ENCODE data around the gene FGFBP1. TPM values are rescaled to one million over a fixed set of nuclear protein-coding genes. Genes with fewer than 3 reads are reported as not detected.

The FGFBP1 gene
- total and polyA plus RNA-seq, 2 donors (not counting 1 experiment from before 2014, with no cell fraction given) = not detected

DNA sequence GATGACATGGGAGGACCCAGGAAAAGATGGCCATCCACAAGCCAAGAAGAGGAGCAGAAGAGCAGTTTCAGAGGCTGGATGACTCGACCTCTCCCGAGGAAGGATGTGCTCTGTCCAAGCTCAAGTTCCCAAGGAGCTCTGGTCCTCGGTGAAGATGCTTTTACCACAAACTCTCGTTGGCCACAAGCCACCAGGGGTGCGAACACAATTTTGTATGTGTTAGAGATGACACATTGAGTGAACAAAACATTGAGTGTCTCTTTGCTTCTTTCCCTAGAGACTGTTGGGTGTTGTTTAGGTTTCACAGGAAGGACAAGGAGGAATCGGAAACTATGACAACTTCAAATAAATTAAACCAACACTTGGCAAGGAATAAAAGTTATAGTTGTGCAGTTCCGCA is 26.3 kb downstream of the FGFBP1 start:
- peaks cover 9% of the 10 kb centered on the region for H3K27me3 Mint-ChIP-seq
- no peak overlapping the region for H3K27ac ChIP-seq (ENCODE audit: low read length in 2 of 2)
- WGBS (ENCODE audit: insufficient coverage) = 64% methylated on average over 4 of the region's 7 CpGs
- H3K27me3 ChIP-seq (replicated peaks in 1 of 4; ENCODE audit: control extremely low read depth in 1 of 4, control insufficient read depth in 3 of 4, insufficient read depth in 4 of 4, low read length in 3 of 4) = no peaks in the 10 kb centered on the region
- no peak for DNase-seq
- H3K27ac Mint-ChIP-seq = no peak overlapping the region
- TF ChIP-seq EZH2 (IDR thresholded peaks at IDR 0.05; ENCODE audit: borderline replicate concordance, insufficient read depth, low read depth, low read length, poor library complexity, severe bottlenecking) = no peak
- TF ChIP-seq, protein P1, sequence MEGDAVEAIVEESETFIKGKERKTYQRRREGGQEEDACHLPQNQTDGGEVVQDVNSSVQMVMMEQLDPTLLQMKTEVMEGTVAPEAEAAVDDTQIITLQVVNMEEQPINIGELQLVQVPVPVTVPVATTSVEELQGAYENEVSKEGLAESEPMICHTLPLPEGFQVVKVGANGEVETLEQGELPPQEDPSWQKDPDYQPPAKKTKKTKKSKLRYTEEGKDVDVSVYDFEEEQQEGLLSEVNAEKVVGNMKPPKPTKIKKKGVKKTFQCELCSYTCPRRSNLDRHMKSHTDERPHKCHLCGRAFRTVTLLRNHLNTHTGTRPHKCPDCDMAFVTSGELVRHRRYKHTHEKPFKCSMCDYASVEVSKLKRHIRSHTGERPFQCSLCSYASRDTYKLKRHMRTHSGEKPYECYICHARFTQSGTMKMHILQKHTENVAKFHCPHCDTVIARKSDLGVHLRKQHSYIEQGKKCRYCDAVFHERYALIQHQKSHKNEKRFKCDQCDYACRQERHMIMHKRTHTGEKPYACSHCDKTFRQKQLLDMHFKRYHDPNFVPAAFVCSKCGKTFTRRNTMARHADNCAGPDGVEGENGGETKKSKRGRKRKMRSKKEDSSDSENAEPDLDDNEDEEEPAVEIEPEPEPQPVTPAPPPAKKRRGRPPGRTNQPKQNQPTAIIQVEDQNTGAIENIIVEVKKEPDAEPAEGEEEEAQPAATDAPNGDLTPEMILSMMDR (IDR thresholded peaks at IDR 0.05) = no peak
- no peaks in the 10 kb centered on the region for H3K4me1 Mint-ChIP-seq
- no peaks in the 10 kb centered on the region for H3K9me3 Mint-ChIP-seq (ENCODE audit: insufficient read depth)
- H2AFZ ChIP-seq (ENCODE audit: insufficient read depth, low read depth, low read length, poor library complexity, severe bottlenecking) = no peak overlapping the region
- H3K36me3 ChIP-seq (replicated peaks in 1 of 2; ENCODE audit: control extremely low read depth in 1 of 2, control insufficient read depth in 1 of 2, extremely low read depth in 1 of 2, insufficient read depth in 2 of 2, low read length in 1 of 2) = no peaks in the 10 kb centered on the region
- intact Hi-C loops (cut with micrococcal nuclease) = no loop called here
- H3K4me1 ChIP-seq (ENCODE audit: control insufficient read depth in 2 of 2, insufficient read depth in 2 of 2, low read length in 2 of 2) = no peaks in the 10 kb centered on the region
- ChIA-PET CTCF (no interaction called here), POLR2A (no interaction called here)
- H3K4me3 ChIP-seq (ENCODE audit: control extremely low read depth in 1 of 5, extremely low read depth in 1 of 5, insufficient read depth in 1 of 5, low read depth in 2 of 5, low read length in 4 of 5) = no peak overlapping the region
- no peaks in the 10 kb centered on the region for H4K20me1 ChIP-seq (ENCODE audit: control insufficient read depth, insufficient read depth, low read length, poor library complexity, severe bottlenecking)
- H3K79me2 ChIP-seq (ENCODE audit: control insufficient read depth, insufficient read depth, low read length) = no peaks in the 10 kb centered on the region
- H3K4me3 Mint-ChIP-seq = no peak overlapping the region
- H3K9ac ChIP-seq (ENCODE audit: low read length) = no peak overlapping the region
- H3K9me3 ChIP-seq (ENCODE audit: control extremely low read depth in 1 of 3, control insufficient read depth in 2 of 3, insufficient read depth in 1 of 3, low read length in 2 of 3) = no peaks in the 10 kb centered on the region
- no peak for ATAC-seq (ENCODE audit: low read depth)
- H3K4me2 ChIP-seq (replicated peaks; ENCODE audit: low read depth, low read length, poor library complexity, severe bottlenecking) = no peak overlapping the region

DNA sequence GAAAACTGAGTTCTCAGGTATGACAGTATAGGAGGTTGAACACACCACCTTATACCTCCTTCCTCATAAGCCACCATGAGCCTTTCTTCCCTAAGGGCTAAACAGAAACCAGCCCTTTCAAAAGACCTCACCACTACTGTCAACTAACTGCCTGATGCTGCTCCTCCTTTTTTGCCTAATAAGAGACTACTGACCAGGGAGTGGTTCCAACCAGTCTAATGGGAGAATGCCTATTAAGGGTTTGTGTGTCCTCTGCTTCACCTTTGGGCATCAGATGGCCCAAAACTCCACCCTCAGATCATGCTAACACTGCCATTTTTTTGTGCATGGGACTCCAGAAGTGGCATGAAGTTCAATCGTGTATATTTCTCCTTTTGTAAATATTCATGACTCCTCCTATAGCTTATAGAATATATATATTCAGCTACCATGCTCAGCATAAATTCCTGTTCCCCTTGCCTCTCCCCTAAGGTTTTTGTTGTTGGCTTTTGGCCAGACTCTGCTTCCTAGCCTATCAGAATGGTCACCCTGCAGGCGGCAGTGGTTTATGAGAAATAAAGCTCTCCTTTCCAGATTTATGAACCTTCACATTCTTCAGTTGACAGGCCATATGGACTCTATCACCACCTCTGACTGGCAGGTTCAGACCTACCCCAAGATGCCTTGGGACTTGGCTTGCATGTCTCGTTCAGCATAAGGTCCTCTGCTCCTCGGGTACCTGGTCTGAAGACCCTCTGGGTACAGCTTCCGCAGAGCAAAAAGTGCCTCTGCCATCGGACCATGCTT is 28.2 kb downstream of the FGFBP1 start:
- Mint-ChIP-seq H3K4me3 (no peak overlapping the region), H3K27me3 (peaks cover 9% of the 10 kb centered on the region), H3K9me3 (ENCODE audit: insufficient read depth) (no peaks in the 10 kb centered on the region), H3K27ac (no peak overlapping the region), H3K4me1 (no peaks in the 10 kb centered on the region)
- 86% methylated on average over 4 of the region's 6 CpGs for WGBS (ENCODE audit: insufficient coverage)
- no peaks in the 10 kb centered on the region for H3K79me2 ChIP-seq (ENCODE audit: control insufficient read depth, insufficient read depth, low read length)
- H3K4me1 ChIP-seq (ENCODE audit: control insufficient read depth in 2 of 2, insufficient read depth in 2 of 2, low read length in 2 of 2) = no peaks in the 10 kb centered on the region
- no peak for TF ChIP-seq EZH2 (IDR thresholded peaks at IDR 0.05; ENCODE audit: borderline replicate concordance, insufficient read depth, low read depth, low read length, poor library complexity, severe bottlenecking)
- TF ChIP-seq, protein P1 (IDR thresholded peaks at IDR 0.05) = no peak
- no peak for DNase-seq
- H3K9ac ChIP-seq (ENCODE audit: low read length) = no peak overlapping the region
- no peaks in the 10 kb centered on the region for H3K36me3 ChIP-seq (replicated peaks in 1 of 2; ENCODE audit: control extremely low read depth in 1 of 2, control insufficient read depth in 1 of 2, extremely low read depth in 1 of 2, insufficient read depth in 2 of 2, low read length in 1 of 2)
- H3K4me3 ChIP-seq (ENCODE audit: control extremely low read depth in 1 of 5, extremely low read depth in 1 of 5, insufficient read depth in 1 of 5, low read depth in 2 of 5, low read length in 4 of 5) = no peak overlapping the region
- H3K27me3 ChIP-seq (replicated peaks in 1 of 4; ENCODE audit: control extremely low read depth in 1 of 4, control insufficient read depth in 3 of 4, insufficient read depth in 4 of 4, low read length in 3 of 4) = peaks cover 0 to 4% (median 0%) of the 10 kb centered on the region in 4 experiments
- intact Hi-C loops (cut with micrococcal nuclease) = no loop called here
- CTCF ChIA-PET = no interaction called here
- POLR2A ChIA-PET = no interaction called here
- no peak overlapping the region for H3K27ac ChIP-seq (ENCODE audit: low read length in 2 of 2)
- peaks cover 0 to 5% (median 0%) of the 10 kb centered on the region in 3 donors for H3K9me3 ChIP-seq (ENCODE audit: control extremely low read depth in 1 of 3, control insufficient read depth in 2 of 3, insufficient read depth in 1 of 3, low read length in 2 of 3)
- no peak overlapping the region for H3K4me2 ChIP-seq (replicated peaks; ENCODE audit: low read depth, low read length, poor library complexity, severe bottlenecking)
- no peak overlapping the region for H2AFZ ChIP-seq (ENCODE audit: insufficient read depth, low read depth, low read length, poor library complexity, severe bottlenecking)
- ATAC-seq (ENCODE audit: low read depth) = no peak
- H4K20me1 ChIP-seq (ENCODE audit: control insufficient read depth, insufficient read depth, low read length, poor library complexity, severe bottlenecking) = no peaks in the 10 kb centered on the region
